HG02840 (cell line): ENCODE data around the gene RGPD6.
A peak's percentile ranks its signal among the peaks of the same experiment; 100 is the strongest.
"Not testable (repeated sequence)": the region's sequence is repeated elsewhere in the genome, so short reads cannot be mapped to it uniquely, and the experiment has no call there.

Experiments used
- ATAC-seq: cut with Tn5 transposase; IDR thresholded peaks from one replicate; pipeline ENCODE4 v1.9.1; 2021; ENCODE audit warnings: mild to moderate bottlenecking, moderate library complexity, moderate number of reproducible peaks; ENCODE audit not compliant: unreplicated experiment, low FRiP score

RGPD6 gene

DNA sequence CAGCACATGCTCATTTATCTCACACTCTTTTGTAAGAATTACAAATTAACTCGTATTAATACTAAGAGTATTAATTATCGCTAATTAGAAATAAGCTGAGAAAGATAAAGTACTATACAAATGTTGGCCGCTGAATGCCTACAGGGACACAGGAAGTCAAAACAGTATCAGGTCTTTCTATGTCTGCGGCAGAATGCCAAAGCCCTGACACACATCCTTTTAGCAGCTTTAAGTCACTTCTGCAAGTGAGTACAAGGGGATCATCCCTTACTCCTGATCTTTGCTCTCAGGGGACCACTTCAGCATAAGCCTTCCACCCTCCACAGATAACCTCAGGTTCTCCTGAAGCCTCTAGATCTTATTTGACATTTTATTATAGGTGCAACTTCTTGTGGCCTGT lies 94.3 kb downstream of the RGPD6 start:
- not testable (repeated sequence) for ATAC-seq

DNA sequence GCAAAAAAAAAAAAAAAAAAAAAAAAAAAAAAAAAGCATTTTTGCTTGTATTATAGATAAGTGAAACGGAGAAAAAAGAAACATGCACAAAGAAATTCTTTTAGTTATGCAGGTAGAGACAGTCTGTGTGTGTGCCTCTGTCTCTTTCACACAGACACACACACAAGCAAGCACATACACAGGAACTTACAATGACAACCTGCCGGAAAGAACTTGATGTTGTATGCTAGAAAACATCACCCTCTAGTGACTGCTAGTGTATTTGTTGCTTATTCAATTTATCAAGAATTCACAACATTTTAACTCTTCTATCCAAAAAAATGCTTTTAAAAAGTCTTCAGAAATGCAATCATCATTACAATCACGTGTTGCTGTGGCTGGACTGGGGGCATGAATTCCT lies 95.8 kb downstream of the RGPD6 start:
- ATAC-seq, result not testable (repeated sequence)

DNA sequence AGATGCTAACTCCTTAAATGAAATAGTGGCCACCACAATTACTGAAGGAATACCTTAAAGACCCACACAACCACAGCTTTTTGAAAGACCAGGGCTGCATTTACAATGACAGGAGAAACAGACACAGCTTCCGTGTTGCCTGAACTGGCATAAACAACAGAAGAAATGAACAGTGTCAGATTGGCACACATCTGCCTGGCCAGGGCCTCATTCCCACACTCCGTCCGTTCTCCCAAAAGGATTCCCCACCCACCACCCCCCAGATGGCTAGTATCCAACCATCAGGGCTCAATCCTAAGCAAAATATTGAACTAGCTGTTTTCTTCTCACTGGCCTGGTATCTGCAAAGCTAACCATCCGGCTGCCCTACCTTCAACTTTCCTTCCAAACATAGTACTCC lies 96.9 kb downstream of the RGPD6 start:
- ATAC-seq, result not testable (repeated sequence)

DNA sequence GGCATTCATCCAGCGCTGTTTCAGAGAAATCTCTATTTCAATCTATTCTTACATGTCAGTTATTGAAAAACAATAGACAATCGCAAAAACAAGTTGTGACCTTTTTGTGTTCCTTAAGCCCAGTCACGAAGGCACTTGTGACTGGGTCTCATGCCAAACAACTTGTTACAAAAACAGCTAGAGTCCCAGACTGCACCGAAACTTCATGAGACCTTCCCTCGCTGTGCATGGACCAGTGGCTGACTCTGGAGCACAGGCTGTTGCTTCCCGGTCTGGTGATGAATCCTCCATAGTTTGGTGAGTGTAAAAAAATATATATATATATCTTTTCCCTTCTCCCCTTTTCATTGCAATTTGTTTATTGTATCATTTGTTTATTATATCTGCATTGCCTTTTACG lies 99.7 kb downstream of the RGPD6 start:
- ATAC-seq, result not testable (repeated sequence)

DNA sequence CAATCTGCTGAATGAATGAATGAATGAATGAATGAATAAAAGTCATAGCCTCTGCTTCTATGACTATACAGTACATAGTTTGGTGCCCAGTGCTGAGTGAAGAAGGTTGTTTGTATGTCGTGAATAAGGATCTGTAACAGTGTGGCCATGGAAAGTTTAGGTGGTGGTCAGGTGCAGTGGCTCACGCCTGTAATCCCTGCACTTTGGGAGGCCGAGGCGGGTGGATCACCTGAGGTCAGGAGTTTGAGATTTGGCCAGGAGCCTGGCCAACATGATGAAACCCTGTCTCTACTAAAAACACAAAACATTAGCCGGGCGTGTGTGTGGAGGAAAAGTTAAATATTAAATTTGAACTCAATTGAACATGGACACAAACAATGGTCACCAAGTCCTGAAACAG lies 100.1 kb downstream of the RGPD6 start:
- not testable (repeated sequence) for ATAC-seq

DNA sequence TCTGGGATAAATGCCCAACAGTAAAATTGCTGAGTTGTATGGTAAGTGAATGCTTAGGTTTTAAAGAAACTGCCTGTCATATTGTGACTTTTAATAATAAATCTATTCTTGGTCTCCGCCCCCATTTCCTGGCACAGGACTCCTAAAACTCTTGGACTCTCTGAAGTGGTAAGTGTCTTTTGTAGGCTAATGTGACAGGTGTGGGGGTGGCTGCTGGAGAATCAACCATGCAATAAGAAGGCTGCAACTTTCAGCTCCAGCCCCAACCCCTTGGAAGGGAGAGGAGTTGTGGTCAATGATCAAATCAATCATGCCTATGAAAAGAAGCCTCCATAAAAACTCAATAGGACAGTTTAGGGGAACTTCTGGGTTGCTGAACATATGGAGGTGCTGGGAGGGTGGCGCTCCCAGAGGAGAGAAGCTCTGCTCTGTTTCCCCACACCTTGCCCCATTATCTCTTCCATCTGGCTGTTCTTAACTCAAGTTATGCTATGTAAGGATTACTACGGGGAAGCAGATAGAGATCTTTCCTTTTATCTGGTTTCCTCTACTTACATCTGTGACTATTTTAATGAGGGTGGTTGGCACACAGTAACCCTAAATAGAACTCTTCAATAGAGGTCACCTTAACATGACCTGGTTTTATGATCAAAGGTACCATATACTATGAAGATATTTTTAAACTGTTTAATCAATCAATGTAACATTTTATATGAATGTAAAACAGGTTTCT lies 101.2 kb downstream of the RGPD6 start:
- ATAC-seq, result not testable (repeated sequence)

GRCh38 chr2:110474898-110475297 lies 102.1 kb downstream of the RGPD6 start:
- ATAC-seq, result peak; percentile 97

DNA sequence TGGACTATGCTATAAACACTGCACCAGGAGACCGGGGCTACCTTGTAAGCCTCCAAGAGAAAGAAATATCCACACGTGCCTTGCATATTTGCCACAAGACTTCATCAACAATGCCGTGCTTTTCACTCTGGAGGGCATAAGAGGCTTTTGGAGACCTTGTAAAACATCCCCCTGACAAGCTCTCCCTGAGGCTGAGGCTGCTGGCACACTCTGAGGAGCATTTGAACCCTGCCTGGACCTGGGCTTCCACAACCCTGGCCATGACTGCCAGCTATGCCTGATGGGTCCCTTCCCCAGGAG lies 104.0 kb downstream of the RGPD6 start:
- ATAC-seq, result not testable (repeated sequence)

- ATAC-seq, result not testable (repeated sequence)
These were observed 104.6 kb downstream of the RGPD6 start, which contains the start of gene LIMS4 for GRCh38 chr2:110472171-110473058. Gene LIMS4 (minus strand): TSS chr2:110472816. CDS start chr2:110472778, 38 bp downstream.

DNA sequence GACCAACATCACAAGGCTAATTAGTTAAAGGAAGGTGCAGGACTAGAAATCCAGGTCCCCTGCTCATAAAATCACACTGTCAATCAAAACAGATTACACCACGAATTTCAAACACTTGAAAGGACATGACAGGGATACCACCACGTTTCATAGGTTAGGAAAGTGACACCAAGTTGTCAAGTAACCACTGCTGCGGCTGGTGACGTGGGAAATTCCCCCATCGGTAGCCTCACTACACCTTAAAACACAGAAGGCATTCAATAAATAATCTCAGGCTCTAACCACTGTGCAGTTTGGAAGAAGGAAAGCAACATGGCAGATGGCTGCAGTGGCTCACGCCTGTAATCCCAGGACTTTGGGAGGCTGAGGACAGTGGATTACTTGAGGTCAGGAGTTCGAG lies 108.1 kb downstream of the RGPD6 start:
- ATAC-seq, result not testable (repeated sequence)

DNA sequence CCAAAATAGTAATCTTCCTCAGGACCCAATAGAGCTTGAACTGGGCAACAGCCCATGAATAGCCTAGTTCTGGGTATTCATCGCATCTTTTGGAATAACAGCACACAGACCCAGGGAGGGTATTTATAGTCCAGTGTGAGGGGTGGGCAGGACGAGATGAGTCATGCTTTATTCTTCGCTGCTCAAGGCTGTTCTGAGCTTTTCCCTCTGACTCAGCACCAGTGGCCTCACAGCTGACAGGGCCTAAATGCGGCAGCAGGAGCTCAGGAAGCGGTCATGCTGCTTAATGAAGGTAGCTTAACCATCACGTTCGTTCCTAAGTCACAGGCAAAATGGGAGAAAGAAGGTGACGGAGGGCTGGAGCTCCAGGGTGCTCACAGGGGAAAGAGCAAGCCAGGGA lies 111.7 kb downstream of the RGPD6 start:
- ATAC-seq, result not testable (repeated sequence)
